Measurements from ENCODE around the gene TMEM234.
"Not testable (repeated sequence)": the region's sequence is repeated elsewhere in the genome, so short reads cannot be mapped to it uniquely, and the experiment has no call there.

TMEM234 gene

GRCh38 chr1:32221980-32222755, at the start of gene TMEM234, which contains the start of gene EIF3I:
Gene TMEM234 (minus strand): TSS chr1:32222353. CDS start chr1:32222322, 31 bp downstream.
Gene EIF3I (plus strand): TSS chr1:32222407. CDS start chr1:32222442, 35 bp downstream.
- peak; percentile 96 for DNase-seq (ENCODE audit: low read depth, low spot score)

GRCh38 chr1:32269744-32270143, 47.6 kb upstream of the TMEM234 start:
- no peak for DNase-seq (ENCODE audit: low read depth, low spot score)

GRCh38 chr1:32266921-32267591, 44.9 kb upstream of the TMEM234 start:
- DNase-seq (ENCODE audit: low read depth, low spot score), result peak; percentile 45

GRCh38 chr1:32265846-32266245, 43.7 kb upstream of the TMEM234 start:
- DNase-seq (ENCODE audit: low read depth, low spot score), result no peak

GRCh38 chr1:32263744-32264143, 41.6 kb upstream of the TMEM234 start:
- no peak for DNase-seq (ENCODE audit: low read depth, low spot score)

GRCh38 chr1:32263236-32263593, 41.1 kb upstream of the TMEM234 start:
- not testable (repeated sequence) for DNase-seq (ENCODE audit: low read depth, low spot score)

GRCh38 chr1:32257227-32257508, 35.0 kb upstream of the TMEM234 start:
- DNase-seq (ENCODE audit: low read depth, low spot score), result no peak

GRCh38 chr1:32256473-32257226, 34.5 kb upstream of the TMEM234 start:
- DNase-seq (ENCODE audit: low read depth, low spot score), result no peak

- no peak for DNase-seq (ENCODE audit: low read depth, low spot score)
These were observed 33.2 kb upstream of the TMEM234 start for GRCh38 chr1:32255072-32256071.

- DNase-seq (ENCODE audit: low read depth, low spot score), result no peak
These were observed 29.0 kb upstream of the TMEM234 start, which contains the start of gene LCK for GRCh38 chr1:32250893-32251716. Gene LCK (plus strand): TSS chr1:32251265. CDS start chr1:32274330, 23,065 bp downstream.

GRCh38 chr1:32249831-32250525, 27.8 kb upstream of the TMEM234 start:
- DNase-seq (ENCODE audit: low read depth, low spot score), result peak; percentile 26

- peak; percentile 80 for DNase-seq (ENCODE audit: low read depth, low spot score)
These were observed 26.1 kb upstream of the TMEM234 start for GRCh38 chr1:32247983-32248889.

GRCh38 chr1:32247452-32247851, 25.3 kb upstream of the TMEM234 start:
- no peak for DNase-seq (ENCODE audit: low read depth, low spot score)

- no peak for DNase-seq (ENCODE audit: low read depth, low spot score)
These were observed 24.7 kb upstream of the TMEM234 start, which contains the start of gene FAM167B for GRCh38 chr1:32246888-32247273. Gene FAM167B (plus strand): TSS chr1:32247222. CDS start chr1:32247422, 200 bp downstream.

GRCh38 chr1:32242341-32242851, 20.2 kb upstream of the TMEM234 start:
- no peak for DNase-seq (ENCODE audit: low read depth, low spot score)

- peak; percentile 63 for DNase-seq (ENCODE audit: low read depth, low spot score)
These were observed 19.0 kb upstream of the TMEM234 start for GRCh38 chr1:32241001-32241763.

- DNase-seq (ENCODE audit: low read depth, low spot score), result peak; percentile 75
These were observed 18.2 kb upstream of the TMEM234 start for GRCh38 chr1:32240140-32240951.

All from astrocyte of the hippocampus (primary cell).